ENCODE results near the gene DLG2. TPM values are rescaled to one million over a fixed set of nuclear protein-coding genes. Genes with fewer than 3 reads are reported as not detected.

DLG2 gene
- total RNA-seq, 1 donor from 2014 or later: 2.1 TPM

- Mint-ChIP-seq H3K4me3 (no peak overlapping the region), H3K27ac (ENCODE audit: unreplicated experiment) (no peak overlapping the region), H3K9me3 (no peaks in the 10 kb centered on the region), H3K36me3 (ENCODE audit: low read depth) (no peaks in the 10 kb centered on the region), H3K4me1 (peaks cover 8% of the 10 kb centered on the region), H3K27me3 (ENCODE audit: low read depth) (no peaks in the 10 kb centered on the region)
- DNase-seq (ENCODE audit: low read depth, low spot score): no peak
- TF ChIP-seq CTCF (conservative IDR thresholded peaks at IDR 0.05): no peak
Measured at GRCh38 chr11:84142411-84142810, 1484.7 kb downstream of the DLG2 start.

- TF ChIP-seq CTCF (conservative IDR thresholded peaks at IDR 0.05): no peak
- H3K27ac Mint-ChIP-seq (ENCODE audit: unreplicated experiment): no peak overlapping the region
- peaks cover 8% of the 10 kb centered on the region for H3K4me1 Mint-ChIP-seq
- no peak overlapping the region for H3K4me3 Mint-ChIP-seq
- H3K36me3 Mint-ChIP-seq (ENCODE audit: low read depth): no peaks in the 10 kb centered on the region
- H3K27me3 Mint-ChIP-seq (ENCODE audit: low read depth): no peaks in the 10 kb centered on the region
- no peak for DNase-seq (ENCODE audit: low read depth, low spot score)
- H3K9me3 Mint-ChIP-seq: no peaks in the 10 kb centered on the region
Measured at GRCh38 chr11:84140386-84141169, 1486.6 kb downstream of the DLG2 start.

- Mint-ChIP-seq H3K4me3 (no peak overlapping the region), H3K9me3 (no peaks in the 10 kb centered on the region), H3K27ac (ENCODE audit: unreplicated experiment) (no peak overlapping the region), H3K4me1 (peaks cover 8% of the 10 kb centered on the region), H3K27me3 (ENCODE audit: low read depth) (no peaks in the 10 kb centered on the region), H3K36me3 (ENCODE audit: low read depth) (no peaks in the 10 kb centered on the region)
- no peak for TF ChIP-seq CTCF (conservative IDR thresholded peaks at IDR 0.05)
- no peak for DNase-seq (ENCODE audit: low read depth, low spot score)
Measured at GRCh38 chr11:84137960-84138359, 1489.2 kb downstream of the DLG2 start.

- Mint-ChIP-seq H3K4me1 (peaks cover 7% of the 10 kb centered on the region), H3K4me3 (no peak overlapping the region), H3K9me3 (no peaks in the 10 kb centered on the region), H3K27me3 (ENCODE audit: low read depth) (no peaks in the 10 kb centered on the region), H3K36me3 (ENCODE audit: low read depth) (no peaks in the 10 kb centered on the region), H3K27ac (ENCODE audit: unreplicated experiment) (no peak overlapping the region)
- TF ChIP-seq CTCF (conservative IDR thresholded peaks at IDR 0.05): no peak
- DNase-seq (ENCODE audit: low read depth, low spot score): no peak
Measured at GRCh38 chr11:84137505-84137904, 1489.6 kb downstream of the DLG2 start.

GRCh38 chr11:84136926-84137325 lies 1490.2 kb downstream of the DLG2 start:
- DNase-seq (ENCODE audit: low read depth, low spot score): no peak
- Mint-ChIP-seq H3K27ac (ENCODE audit: unreplicated experiment) (no peak overlapping the region), H3K4me1 (peaks cover 5% of the 10 kb centered on the region), H3K36me3 (ENCODE audit: low read depth) (no peaks in the 10 kb centered on the region), H3K27me3 (ENCODE audit: low read depth) (no peaks in the 10 kb centered on the region), H3K4me3 (no peak overlapping the region), H3K9me3 (no peaks in the 10 kb centered on the region)
- no peak for TF ChIP-seq CTCF (conservative IDR thresholded peaks at IDR 0.05)
